HG03354 (cell line): ENCODE results near the gene RDH16.
"Not testable (repeated sequence)": the region's sequence is repeated elsewhere in the genome, so short reads cannot be mapped to it uniquely, and the experiment has no call there.

Experiments used
- ATAC-seq: cut with Tn5 transposase; IDR thresholded peaks from one replicate; pipeline ENCODE4 v1.9.1; 2021; ENCODE audit warnings: mild to moderate bottlenecking; ENCODE audit not compliant: unreplicated experiment, poor library complexity, severe bottlenecking

The RDH16 gene

DNA sequence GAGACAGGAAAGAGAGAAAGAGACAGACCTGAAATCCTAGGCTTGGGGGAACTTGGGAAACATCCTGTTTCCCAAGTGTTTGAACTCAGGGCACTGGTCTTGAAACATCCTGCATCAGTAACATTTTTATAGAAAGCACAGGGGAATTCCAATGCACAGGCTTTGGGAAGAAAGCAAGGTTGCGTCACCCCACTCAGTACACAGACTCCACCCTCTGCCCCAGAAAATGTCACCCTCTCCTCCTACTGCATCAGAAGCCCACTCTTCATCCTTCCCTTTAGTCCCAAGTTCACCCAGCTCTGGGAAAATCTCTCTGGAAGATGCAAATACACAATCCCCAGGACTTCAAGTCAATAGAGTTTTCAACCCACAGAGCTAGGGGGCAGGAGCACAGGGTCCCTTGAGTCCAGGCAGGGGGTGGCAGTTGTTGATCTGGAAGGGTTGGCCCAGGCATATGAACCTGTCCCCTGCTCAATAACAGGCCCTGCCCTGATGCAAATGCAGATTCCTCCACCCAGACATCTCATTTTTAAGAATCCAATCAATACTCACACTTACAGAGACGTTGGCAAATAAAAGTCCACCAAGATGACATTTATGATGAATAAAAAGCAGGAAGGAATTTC, 1.7 kb downstream of the RDH16 start:
- no peak for ATAC-seq

DNA sequence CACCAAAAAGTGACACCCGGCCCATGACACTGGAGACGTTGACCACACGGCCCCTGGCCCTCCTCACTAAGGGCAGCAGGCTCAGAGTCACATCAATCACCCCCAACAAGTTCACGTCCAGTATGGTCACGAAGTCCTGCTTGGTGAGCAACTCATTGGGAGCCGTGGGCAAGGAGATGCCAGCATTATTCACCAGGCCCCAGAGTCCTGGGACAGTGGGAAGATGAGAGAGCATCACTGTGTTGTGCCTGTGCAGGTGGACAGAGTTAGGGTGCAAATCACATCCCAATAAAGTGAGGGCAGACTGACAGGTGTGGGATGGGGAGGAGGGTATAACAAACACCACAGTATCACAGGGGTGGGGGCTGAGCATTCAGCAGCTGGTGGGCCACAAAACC, 2.5 kb downstream of the RDH16 start:
- ATAC-seq: no peak

DNA sequence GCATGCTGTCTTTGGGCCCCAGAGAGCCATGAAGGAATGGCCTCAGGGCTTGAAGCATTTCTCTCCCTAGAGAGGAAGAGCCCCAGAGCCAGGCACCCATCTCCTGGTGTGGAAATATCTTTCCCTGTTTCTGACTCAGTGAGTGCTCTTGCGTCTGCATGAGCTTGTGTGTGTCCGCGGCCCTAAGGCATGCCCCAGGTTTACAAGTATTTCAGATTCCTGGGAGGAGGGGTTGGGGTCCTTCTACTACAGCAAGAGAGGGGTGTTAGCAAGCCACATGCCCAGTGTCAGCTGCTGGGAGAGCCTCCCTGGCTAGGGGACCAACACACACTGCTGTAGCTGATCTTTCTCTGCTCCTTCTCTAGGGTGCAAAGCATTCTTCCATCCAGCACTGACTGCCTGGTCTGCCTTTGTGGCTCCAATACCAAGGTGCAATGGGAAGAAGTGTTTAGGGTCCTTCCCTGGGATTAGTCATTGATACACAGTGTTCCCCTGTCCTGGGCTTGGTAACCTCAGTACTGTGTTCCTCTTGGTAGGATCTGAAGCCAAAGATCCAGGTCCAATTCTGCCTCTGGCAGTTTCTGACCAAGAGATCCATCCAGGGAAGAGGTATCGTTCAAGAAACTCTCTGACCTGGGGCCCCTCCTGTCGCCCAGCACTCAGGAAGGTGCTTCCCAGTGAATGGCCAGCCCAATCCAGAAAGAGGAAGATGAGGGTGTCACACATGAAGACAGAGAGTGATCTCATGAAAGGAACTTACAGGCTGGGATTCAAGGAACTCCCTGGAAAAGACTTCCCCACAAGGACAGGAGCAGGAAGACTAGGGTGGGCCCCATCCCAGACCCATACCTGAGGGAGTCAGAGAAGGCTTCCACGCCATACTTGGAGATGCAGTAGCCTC, 3.1 kb downstream of the RDH16 start:
- ATAC-seq: no peak

DNA sequence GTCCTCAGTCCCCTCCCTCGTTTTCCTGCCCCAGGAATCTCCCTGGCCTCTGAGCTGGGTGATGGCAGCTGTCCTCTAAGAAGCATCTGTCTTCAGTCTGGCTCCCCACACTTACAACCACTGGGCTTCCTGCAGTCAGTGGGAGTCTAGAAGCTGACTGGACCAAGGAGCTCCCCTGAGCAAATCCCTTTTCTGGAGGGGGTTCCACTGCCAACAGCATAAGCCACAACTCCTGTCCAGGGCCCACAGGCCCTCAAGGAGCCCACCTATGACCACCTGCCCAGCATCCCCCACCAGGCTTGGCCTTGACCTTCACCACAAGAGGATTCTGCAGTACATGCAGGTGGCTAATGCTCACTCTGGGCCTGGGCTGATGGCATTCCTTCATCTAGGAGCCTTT, 4.1 kb downstream of the RDH16 start:
- no peak for ATAC-seq

DNA sequence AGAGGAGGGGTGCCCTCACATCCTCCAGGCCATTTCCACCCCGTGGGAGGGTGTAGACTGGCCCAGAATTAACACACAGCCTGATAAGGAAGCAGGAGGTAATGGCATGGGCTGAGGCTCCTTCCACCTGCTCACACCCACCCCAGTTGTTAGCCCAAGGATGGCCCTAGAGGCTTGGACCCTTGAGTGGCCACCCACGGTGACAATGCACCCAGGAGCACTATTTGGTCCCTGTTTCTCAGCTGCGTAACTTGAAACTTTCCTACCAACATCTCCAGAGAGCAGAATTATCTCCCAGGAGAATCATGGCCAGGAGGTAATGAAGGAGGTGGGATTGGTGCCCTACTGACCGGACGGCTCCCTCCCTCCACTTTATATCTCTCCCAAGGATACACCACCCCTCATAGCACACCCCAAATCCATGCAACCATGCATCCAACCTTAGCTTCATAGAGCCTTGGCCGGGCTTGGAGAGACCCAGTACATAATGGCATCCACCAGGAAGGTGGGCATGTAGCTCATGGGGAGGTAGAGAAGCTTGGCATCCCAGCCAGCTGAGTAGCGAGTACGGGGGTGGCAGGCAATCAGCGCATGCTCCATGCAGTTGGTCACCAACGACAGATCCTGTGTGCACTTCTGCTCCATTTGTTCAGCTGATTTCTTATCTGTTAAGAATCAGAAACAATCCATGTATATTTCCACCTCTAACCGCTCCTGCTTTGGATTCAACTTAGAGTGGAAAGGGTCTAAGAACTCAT, 5.6 kb downstream of the RDH16 start:
- ATAC-seq: no peak

DNA sequence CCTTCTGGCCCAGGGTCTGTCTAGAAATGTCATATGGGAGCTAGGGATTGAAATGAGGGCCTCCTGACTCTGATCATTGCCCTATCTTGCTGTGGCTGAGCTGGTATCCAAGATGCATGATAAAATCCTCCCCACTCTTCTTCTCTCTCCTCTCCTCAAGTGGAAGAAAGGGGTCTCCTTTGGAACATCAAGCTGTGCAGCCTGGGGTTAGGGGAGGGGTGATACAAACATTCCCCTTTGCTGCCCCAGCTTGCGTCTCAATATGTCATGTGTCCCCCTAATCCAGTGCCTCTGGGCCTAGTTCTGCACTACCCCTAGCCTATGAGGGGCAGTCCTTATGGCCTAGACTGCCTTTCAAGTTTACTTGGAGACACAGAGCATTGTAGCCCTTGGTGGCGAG, 8.5 kb downstream of the RDH16 start:
- ATAC-seq: no peak

DNA sequence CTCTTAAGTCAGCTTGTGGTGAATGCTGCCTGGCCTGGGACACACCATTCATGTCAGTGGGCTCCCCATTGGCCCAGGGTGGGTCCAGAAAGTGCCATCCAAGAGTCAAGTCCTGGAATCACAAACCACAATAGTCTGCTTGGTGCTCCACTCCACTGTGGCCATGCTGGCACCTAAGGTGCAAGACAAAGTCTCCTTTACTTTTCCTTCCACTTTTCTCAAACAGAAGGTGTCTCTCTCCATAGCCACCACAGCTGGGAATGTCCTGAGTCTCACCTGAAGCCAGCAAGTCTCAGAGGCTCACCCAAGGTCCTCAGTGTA, 9.0 kb downstream of the RDH16 start:
- ATAC-seq: no peak

DNA sequence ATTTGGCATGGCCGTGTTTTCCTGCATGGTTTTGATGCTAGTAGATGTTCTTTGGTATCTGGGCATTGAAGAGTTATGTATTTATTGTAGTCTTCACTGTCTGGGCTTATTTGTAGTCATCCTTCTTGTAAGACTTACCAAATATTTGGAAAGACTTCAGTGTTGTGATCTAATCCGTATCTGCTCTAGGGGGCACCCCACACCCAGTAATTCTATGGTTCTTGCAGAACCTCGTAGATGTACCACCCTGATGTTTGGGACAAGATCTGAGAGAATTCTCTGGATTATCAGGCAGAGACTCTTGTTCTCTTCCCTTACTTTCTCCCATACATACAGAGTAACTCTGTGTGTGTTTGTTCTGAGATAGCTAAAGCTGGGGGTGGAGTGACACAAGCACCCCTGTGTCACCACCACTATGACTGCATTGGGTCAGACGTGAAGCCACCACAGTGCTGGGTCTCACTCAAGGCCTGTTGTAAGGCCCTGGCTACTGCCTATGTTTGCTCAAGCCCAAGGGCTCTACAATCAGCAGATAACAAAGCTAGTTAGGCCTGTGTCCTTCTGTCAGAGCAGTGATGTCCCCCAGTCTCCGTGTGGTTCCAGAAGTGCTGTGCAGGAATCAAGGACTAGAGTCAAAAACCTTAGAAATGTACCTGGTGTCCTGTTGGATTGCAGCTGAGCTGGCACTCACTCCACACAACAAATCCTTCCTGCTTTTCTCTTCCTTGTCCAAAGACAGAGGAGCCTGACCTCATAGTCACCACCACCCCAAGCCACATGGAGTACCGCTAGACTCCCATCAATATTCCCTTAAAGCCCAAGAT, 9.6 kb downstream of the RDH16 start:
- no peak for ATAC-seq

DNA sequence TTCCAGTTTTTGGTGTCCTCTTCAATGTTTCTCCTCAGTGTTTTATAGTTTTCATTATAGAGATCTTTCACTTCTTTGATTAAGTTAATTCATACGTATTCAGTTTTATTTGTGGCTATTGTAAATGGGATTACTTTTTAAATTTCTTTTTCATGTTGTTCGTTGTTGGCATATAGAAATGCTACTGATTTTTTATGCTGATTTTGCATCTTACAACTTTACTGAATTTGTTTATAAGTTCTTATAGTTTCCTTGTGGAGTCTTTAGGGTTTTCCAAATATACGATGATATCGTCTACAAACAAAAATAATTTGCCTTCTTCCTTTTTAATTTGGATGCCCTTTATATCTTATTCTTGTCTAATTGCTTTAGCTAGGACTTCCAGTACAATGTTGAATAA, 13.5 kb downstream of the RDH16 start:
- ATAC-seq: no peak

DNA sequence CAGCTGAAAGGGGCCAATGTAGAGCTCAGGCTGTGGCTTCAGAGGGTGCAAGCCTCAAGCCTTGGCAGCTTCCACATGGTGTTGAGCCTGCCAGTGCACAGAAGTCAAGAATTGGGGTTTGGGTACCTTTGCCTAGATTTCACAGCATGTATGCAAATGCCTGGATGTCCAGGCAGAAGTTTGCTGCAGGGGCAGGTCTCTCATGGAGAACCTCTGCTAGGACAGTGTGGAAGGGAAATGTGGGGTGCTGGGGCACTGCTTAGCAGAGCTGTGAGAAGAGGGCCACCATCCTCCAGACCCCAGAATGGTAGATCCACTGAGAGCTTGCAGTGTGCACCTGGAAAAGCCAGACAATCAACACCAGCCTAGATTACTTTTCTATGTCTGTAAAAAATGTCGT, 14.0 kb downstream of the RDH16 start:
- ATAC-seq: not testable (repeated sequence)

DNA sequence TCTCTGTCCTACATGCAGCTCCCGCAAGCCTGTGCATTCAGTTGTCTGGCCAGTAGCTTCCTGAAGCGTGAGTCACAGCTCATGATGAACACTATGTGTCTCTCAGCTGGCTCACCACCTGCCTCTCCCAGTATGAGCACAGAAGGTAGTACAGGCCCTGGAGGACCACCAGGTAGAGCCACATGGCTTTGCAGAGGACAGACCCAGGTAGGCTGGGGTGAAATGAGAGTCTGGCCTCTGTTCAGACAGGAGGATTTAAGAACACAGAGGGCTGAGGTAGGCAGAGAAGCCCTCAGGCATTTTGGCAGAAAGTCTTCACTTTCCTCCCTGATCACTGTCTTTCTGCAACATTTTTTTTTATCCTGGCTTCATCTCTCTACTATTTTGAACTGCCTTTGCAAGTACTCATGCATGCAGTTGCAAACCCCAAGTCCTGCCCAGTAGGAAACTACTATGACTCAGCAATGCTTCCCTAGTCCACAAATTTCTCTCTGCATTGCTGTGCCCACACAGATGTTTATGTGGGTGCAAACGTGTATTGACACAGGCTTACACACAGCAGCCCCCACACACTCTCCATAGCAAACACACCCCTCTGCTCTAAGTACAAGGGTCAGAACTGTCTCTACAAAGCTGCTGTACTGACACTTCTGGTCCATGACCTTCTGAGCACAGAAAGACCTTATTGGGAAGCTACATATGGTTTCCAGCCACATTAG, 15.9 kb downstream of the RDH16 start:
- ATAC-seq: no peak

DNA sequence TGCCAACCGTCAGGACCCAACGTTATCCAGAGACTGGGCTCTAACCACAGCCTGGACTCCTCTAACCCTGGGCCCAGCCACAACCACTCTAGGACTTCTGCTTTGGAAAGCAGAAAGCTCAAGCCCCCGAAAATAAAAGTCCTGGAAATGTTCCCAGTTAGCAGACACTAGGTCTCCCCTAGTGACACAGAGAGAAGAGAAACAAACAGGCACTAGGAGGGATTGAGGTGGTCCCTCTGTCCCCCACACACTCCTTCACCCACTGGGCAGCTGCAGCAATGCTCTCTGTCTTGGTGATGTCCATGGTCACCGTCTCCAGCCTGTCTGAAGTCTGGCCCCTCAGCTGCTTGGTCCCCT, 16.5 kb downstream of the RDH16 start:
- ATAC-seq: not testable (repeated sequence)

DNA sequence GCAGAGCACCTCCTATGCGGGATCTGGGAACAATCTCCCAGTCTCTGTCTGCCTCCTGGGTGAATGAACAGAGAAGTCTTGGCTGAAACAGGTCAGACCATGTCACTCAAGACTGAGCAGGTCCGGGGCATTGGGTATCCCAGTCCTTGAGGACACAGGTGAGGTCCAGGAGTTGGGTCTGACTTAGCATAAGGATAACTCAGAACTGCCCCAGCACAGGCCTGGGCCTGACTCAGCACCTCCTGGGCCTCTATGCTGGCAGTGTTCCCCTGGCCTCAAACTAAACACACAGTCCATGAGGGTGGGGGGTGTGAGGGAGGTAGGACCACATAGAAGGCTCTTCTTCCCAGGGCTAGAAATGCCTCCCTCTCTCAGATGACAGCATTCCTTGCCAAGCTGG, 21.7 kb downstream of the RDH16 start:
- ATAC-seq: no peak

DNA sequence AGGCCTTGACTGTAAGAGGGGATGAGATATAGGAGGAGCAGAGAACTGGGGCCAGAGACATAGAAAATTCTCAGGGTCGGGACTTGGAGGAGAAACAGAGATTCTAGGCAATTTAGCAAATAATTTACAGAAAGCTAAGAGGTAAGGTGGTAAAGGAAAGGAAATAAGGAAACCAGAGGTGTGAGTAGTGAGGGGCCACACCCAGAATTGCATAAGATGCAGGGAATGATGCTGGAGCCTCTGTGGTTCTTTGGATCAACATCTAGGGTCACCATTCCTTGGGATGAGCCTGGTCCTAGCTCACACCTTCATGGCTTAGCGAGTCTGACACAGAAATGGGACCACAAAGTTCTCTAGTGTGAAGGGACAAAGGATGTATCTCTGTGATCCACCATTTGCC, 22.3 kb downstream of the RDH16 start:
- ATAC-seq: no peak

DNA sequence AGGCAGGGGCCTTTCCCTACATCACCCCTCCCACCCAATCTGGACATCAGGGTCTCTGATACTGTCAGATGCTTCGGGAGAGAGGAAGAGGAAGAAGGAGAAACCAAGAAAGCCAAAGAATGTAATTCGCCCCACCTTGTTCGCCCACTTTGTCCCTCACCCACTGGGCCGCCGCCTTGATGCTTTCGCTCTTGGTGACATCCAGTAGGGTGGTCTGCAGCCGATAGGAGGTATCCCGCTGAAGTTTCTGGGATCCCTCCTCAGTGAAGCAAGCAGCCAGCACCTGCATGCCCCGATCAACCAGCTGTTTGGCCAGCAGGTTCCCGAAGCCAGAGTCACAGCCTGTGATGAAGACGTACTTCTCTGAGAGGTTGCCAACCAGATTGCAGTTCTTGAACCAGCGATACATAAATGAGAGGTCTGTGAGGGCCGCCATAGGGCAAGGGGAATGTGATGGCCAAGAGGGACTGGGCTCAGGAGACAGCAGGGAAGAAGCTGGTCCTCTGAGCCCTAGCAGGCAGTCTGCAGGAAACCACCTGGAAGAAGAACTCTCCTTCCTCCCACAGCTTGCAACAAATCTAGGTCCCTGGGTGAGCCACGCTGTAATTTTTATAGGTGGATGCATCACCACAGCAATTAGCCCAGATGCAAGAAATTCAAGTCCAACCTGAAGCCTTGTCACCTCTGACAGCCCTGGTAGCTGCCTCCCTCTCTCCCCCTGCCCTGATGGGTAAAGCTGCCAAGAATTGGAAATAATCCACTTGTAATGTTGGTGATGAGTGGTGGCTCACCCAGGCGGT, 23.4 kb downstream of the RDH16 start, which contains the start of gene SDR9C7:
TSS of gene SDR9C7 (minus strand) at position 583 of the 800 bp plus-strand sequence. CDS start at position 436, 147 bp downstream.
- ATAC-seq: no peak

DNA sequence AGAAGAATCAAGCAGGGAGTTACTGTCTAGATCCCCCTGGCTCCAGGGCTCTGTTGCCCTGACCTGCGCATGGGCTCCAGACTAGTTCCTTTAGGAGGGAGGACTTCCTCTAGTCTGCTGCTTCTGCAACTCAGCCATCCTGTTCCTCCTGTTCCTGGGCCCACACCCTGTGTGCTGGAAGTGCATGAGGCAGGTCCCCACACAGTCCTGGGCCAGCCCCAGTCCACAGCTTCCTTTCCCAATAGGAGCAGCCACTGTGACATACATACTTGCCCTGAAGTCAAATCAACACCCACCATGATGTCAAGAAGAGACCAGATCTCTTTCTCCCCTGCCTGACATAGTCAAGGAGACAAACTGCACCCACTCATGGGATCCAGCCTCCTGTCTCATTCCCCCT, 24.5 kb downstream of the RDH16 start:
- ATAC-seq: no peak

DNA sequence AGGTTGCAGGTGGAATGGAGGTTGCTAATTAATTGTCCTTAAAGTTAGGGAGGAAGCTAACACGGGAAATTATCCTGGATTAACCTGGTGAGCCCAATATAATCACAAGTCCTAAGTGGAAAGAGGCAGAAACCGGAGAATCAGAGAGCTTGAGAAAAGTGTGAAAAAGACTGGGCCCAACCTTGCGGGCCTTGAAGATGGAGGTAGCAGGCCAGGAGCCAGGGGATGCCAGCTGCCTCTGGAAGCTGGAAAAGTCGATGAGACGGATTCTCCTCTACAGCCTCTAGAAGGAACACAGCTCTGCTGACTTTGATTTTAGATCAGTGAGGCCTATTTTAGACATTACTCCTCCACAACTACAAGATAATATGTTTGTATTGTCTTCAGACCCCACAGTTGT, 25.3 kb downstream of the RDH16 start:
- ATAC-seq: no peak

DNA sequence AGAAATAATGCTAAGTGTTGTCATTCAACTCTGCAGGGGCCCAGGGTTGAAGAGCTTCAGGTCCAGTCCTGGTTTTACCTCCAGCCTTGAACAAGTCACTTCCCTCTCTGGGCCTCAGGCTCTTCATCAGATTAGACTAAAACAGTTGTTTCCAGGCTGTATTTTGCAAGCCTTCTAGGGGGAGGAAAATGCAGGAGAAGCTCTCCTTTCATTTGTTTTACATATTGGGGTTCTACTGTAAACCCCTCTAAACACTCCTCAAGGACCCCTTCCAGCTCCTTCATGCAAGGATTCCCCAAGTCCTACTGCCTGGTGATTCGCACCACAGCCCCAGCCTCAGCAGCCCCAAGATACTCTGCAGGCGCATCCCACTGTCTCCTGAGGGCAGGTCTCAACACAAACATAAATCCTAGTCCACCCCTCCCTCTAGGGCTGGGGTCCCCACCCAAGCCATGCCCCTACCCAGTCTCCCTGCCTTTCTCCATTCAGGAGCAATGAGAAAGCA, 25.9 kb downstream of the RDH16 start:
- ATAC-seq: no peak
